GM21528 (cell line): ENCODE results near the gene ADGB.
"Not testable (repeated sequence)": the region's sequence is repeated elsewhere in the genome, so short reads cannot be mapped to it uniquely, and the experiment has no call there.

ENCODE experiments used
- ATAC-seq: cut with Tn5 transposase; IDR thresholded peaks from one replicate; pipeline ENCODE4 v1.9.1; 2021; ENCODE audit warnings: mild to moderate bottlenecking, moderate library complexity; ENCODE audit not compliant: unreplicated experiment, low FRiP score

The ADGB gene

GRCh38 chr6:146741609-146742008, 142.8 kb downstream of the ADGB start:
- ATAC-seq, result no peak

- ATAC-seq, result no peak
These were observed 154.5 kb downstream of the ADGB start for GRCh38 chr6:146753306-146753705.

GRCh38 chr6:146767632-146768031, 168.9 kb downstream of the ADGB start:
- ATAC-seq, result no peak

GRCh38 chr6:146768722-146769121, 169.9 kb downstream of the ADGB start:
- no peak for ATAC-seq

- no peak for ATAC-seq
These were observed 171.6 kb downstream of the ADGB start for GRCh38 chr6:146770275-146770964.

- ATAC-seq, result no peak
These were observed 172.4 kb downstream of the ADGB start for GRCh38 chr6:146770965-146771735.

GRCh38 chr6:146775220-146775619, 176.4 kb downstream of the ADGB start:
- no peak for ATAC-seq

GRCh38 chr6:146781836-146782235, 183.1 kb downstream of the ADGB start:
- ATAC-seq, result no peak

GRCh38 chr6:146785001-146785585, 186.3 kb downstream of the ADGB start:
- peak; percentile 86 for ATAC-seq

GRCh38 chr6:146787876-146788508, 189.2 kb downstream of the ADGB start:
- no peak for ATAC-seq

GRCh38 chr6:146790561-146791091, 191.9 kb downstream of the ADGB start:
- no peak for ATAC-seq

- ATAC-seq, result no peak
These were observed 193.2 kb downstream of the ADGB start for GRCh38 chr6:146791930-146792329.

GRCh38 chr6:146793218-146793617, 194.4 kb downstream of the ADGB start:
- ATAC-seq, result not testable (repeated sequence)

GRCh38 chr6:146795479-146796133, 196.8 kb downstream of the ADGB start:
- ATAC-seq, result no peak

GRCh38 chr6:146803167-146803566, 204.4 kb downstream of the ADGB start:
- not testable (repeated sequence) for ATAC-seq

GRCh38 chr6:146803601-146804000, 204.8 kb downstream of the ADGB start:
- ATAC-seq, result no peak

- no peak for ATAC-seq
These were observed 207.0 kb downstream of the ADGB start for GRCh38 chr6:146805546-146806325.

- not testable (repeated sequence) for ATAC-seq
These were observed 210.2 kb downstream of the ADGB start for GRCh38 chr6:146809014-146809413.

GRCh38 chr6:146812811-146813321, 214.1 kb downstream of the ADGB start:
- ATAC-seq, result not testable (repeated sequence)
